ENCODE results near the gene ACACB. TPM values are rescaled to one million over a fixed set of nuclear protein-coding genes. Genes with fewer than 3 reads are reported as not detected.

Gene ACACB
- total RNA-seq, 1 donor from 2014 or later = 5.9 TPM

- DNase-seq (ENCODE audit: low spot score) = no peak
- Mint-ChIP-seq H3K36me3 (ENCODE audit: low read depth) (peaks cover 8% of the 10 kb centered on the region), H3K9me3 (ENCODE audit: low read depth) (peaks cover 10% of the 10 kb centered on the region), H3K4me1 (ENCODE audit: low read depth) (no peaks in the 10 kb centered on the region), H3K27ac (ENCODE audit: unreplicated experiment) (no peak overlapping the region), H3K27me3 (ENCODE audit: low read depth) (no peaks in the 10 kb centered on the region), H3K4me3 (ENCODE audit: unreplicated experiment) (no peak overlapping the region)
- TF ChIP-seq CTCF (IDR thresholded peaks at IDR 0.05) = no peak
These were observed 141.8 kb downstream of the ACACB start for GRCh38 chr12:109258201-109258600.

- Mint-ChIP-seq H3K27ac (ENCODE audit: unreplicated experiment) (no peak overlapping the region), H3K4me3 (ENCODE audit: unreplicated experiment) (no peak overlapping the region), H3K9me3 (ENCODE audit: low read depth) (peaks cover 8% of the 10 kb centered on the region), H3K27me3 (ENCODE audit: low read depth) (no peaks in the 10 kb centered on the region), H3K4me1 (ENCODE audit: low read depth) (no peaks in the 10 kb centered on the region), H3K36me3 (ENCODE audit: low read depth) (peaks cover 5% of the 10 kb centered on the region)
- no peak for TF ChIP-seq CTCF (IDR thresholded peaks at IDR 0.05)
- no peak for DNase-seq (ENCODE audit: low spot score)
These were observed 142.5 kb downstream of the ACACB start for GRCh38 chr12:109258607-109259544.

- no peaks in the 10 kb centered on the region for H3K27me3 Mint-ChIP-seq (ENCODE audit: low read depth)
- no peak overlapping the region for H3K27ac Mint-ChIP-seq (ENCODE audit: unreplicated experiment)
- no peak for DNase-seq (ENCODE audit: low spot score)
- H3K4me1 Mint-ChIP-seq (ENCODE audit: low read depth) = peaks cover 3% of the 10 kb centered on the region
- no peak for TF ChIP-seq CTCF (IDR thresholded peaks at IDR 0.05)
- peaks cover 5% of the 10 kb centered on the region for H3K36me3 Mint-ChIP-seq (ENCODE audit: low read depth)
- peaks cover 5% of the 10 kb centered on the region for H3K9me3 Mint-ChIP-seq (ENCODE audit: low read depth)
- no peak overlapping the region for H3K4me3 Mint-ChIP-seq (ENCODE audit: unreplicated experiment)
These were observed 143.1 kb downstream of the ACACB start for GRCh38 chr12:109259545-109259895.

- no peak overlapping the region for H3K27ac Mint-ChIP-seq (ENCODE audit: unreplicated experiment)
- no peak for TF ChIP-seq CTCF (IDR thresholded peaks at IDR 0.05)
- H3K9me3 Mint-ChIP-seq (ENCODE audit: low read depth) = peaks cover 5% of the 10 kb centered on the region
- H3K27me3 Mint-ChIP-seq (ENCODE audit: low read depth) = no peaks in the 10 kb centered on the region
- H3K4me3 Mint-ChIP-seq (ENCODE audit: unreplicated experiment) = no peak overlapping the region
- peaks cover 3% of the 10 kb centered on the region for H3K36me3 Mint-ChIP-seq (ENCODE audit: low read depth)
- DNase-seq (ENCODE audit: low spot score) = no peak
- peaks cover 3% of the 10 kb centered on the region for H3K4me1 Mint-ChIP-seq (ENCODE audit: low read depth)
These were observed 144.7 kb downstream of the ACACB start for GRCh38 chr12:109261087-109261486.

- no peaks in the 10 kb centered on the region for H3K27me3 Mint-ChIP-seq (ENCODE audit: low read depth)
These were observed 145.6 kb downstream of the ACACB start for GRCh38 chr12:109261939-109262338.

More at GRCh38 chr12:109261939-109262338, 145.6 kb downstream of the ACACB start:
- DNase-seq (ENCODE audit: low spot score) = no peak
- Mint-ChIP-seq H3K9me3 (ENCODE audit: low read depth) (peaks cover 5% of the 10 kb centered on the region), H3K36me3 (ENCODE audit: low read depth) (peaks cover 3% of the 10 kb centered on the region), H3K27ac (ENCODE audit: unreplicated experiment) (no peak overlapping the region), H3K4me3 (ENCODE audit: unreplicated experiment) (no peak overlapping the region), H3K4me1 (ENCODE audit: low read depth) (peaks cover 3% of the 10 kb centered on the region)
- TF ChIP-seq CTCF (IDR thresholded peaks at IDR 0.05) = no peak
